HG03097 (cell line): ENCODE results near the gene GLRX3.

ENCODE experiments used
- ATAC-seq: cut with Tn5 transposase; IDR thresholded peaks from one replicate; pipeline ENCODE4 v1.9.1; 2021; ENCODE audit not compliant: unreplicated experiment, low FRiP score

Gene GLRX3

DNA sequence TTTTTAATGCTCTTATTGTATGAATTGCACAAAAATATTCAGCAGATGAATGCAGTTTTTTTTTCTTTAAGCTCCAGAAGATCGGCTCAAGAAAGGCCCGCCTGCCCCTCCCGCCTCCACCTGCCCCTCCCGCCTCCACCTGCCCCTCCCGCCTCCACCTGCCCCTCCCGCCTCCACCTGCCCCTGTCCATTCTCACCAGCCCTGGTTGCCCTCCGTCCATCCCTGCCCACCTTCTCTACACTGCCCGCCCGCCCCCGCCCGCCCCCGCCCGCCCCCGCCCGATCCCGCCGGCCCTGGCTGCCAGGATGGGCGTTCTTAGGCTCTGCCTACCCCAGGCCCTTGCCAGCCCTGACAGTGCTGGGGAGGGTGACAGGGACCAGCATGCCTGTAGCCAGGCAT, 67.4 kb downstream of the GLRX3 start:
- no peak for ATAC-seq

DNA sequence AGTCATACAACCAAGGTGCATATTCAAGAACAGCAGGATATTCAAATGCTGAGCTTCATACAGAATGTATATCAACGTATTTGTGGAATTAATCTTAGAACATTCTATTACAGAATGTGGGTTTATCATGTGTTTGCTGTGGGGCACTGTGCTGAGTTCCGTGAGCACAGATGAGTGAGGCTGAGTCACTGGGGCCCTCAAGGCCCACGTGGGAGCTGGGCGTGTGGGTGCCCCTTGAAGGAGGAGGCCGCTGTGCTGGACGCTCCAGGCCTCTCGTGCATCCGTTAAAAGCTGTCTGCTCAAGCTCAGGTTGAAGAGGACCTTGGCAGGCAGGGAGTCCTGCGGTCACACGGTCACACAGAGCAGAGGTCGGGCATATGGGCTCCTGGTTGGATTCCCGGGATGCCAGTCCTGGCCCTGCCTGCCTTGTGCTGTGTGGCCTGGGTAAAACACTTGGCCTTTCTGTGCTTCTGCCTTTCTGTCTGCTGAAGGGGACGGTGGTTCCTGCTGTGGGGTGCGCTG, 70.1 kb downstream of the GLRX3 start:
- ATAC-seq, result no peak

DNA sequence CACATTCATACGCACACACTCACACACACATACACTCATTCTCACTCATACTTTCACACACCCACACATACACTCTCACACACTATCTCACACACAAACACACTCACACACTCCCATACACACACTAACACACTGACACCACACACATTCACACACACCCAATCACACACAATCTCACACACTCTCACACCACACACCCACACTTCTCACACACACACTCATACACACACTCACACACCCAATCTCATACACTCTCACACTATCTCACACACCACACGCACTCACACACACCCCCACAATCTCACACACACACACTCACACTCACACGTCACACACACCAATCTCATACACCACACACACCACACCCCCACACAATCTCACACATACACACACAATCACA, 71.0 kb downstream of the GLRX3 start:
- ATAC-seq, result no peak

DNA sequence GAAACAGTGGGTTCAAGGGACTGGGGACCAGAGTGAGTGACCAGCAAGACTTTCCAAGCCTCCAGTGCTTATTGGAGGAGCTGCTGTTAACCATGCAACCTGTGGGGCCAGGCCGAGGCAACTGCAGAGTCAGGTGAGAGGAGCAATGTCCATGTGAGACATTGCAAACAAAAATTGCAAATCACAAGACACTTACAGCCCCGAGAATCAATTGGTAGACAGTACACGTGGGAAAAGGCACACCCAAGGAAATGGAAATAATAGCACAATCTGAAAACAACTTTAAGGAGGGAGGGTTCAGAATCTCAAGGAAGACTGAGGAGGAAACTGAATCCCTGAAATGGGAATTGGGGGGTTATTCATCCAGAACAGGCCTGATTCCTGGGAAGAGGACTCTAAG, 72.6 kb downstream of the GLRX3 start:
- no peak for ATAC-seq

DNA sequence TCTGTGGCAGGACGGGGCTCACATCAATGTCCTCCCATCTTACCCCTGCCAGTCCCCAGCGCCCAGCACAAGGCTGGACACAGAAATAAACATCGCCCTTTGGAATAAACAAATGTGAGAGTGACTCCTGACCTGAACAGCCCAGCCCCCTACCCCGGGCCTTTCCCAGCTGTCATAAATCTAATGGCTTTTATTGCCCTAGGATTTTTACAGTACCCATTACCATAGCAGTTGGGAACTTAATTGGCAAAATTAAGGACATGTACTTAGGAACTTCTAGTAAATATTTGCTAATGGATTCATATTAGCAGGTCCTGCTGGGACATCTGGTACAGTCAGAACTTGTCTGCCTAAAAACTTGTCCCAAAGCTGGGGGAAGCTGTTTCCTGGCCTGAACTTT, 76.6 kb downstream of the GLRX3 start:
- ATAC-seq, result no peak

DNA sequence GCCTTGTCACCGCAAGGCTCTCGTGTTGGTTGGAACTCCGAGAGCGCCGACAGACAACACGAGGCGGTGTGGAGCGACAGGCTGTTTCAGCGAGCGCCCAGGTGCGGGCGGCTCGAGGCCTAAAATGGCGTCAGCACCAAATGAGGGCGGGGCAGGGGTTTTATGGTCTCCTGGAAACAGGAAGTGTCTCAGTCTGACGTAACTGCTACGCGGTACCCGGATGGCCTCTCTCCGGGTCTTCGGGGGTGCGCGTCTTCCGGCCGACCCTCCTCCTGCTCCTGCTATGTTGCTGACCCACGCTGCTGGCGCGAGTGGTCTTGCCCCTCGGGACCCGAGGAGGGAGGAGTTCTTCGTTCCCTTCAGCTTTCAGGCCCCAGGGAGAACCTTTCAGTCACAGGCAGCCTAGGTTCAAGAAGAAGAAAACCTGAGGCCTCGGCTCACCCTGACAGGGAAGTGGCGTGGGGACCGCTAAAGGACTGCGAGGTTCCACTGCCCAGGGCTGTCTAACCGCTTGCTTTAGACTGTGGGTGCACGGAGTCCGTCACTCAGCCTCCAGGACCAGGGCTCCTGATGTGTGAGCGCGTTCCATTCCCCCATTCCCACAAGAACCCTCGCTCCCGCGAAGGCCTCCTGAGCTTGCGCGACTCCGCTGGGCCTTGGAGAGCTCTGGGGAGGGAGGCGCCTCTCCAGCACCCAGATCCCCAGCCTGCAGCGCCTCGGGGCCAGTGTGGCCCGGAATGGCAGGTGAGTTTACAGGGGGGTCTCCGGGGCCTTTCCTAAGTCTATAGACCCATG, 77.3 kb downstream of the GLRX3 start:
- ATAC-seq, result no peak

DNA sequence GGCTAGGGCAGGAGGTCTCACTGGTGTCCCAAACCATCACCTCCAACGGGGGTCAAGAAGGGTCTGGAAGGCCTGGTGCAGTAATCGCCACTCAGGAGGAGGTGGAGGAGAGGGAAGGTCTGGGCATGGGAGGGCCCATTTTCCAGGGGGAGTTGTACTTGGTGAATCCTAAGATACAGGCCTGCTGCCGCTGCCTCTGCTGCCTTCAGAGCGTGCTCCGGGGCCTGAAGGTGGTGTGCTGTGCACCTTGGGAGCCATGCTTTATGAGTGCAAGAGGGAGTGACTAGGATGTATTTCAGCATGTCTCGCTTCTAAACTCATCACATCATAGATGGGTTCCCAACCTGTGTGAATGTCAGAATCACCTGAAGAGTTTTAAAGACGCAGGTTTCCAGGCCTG, 78.2 kb downstream of the GLRX3 start:
- no peak for ATAC-seq

DNA sequence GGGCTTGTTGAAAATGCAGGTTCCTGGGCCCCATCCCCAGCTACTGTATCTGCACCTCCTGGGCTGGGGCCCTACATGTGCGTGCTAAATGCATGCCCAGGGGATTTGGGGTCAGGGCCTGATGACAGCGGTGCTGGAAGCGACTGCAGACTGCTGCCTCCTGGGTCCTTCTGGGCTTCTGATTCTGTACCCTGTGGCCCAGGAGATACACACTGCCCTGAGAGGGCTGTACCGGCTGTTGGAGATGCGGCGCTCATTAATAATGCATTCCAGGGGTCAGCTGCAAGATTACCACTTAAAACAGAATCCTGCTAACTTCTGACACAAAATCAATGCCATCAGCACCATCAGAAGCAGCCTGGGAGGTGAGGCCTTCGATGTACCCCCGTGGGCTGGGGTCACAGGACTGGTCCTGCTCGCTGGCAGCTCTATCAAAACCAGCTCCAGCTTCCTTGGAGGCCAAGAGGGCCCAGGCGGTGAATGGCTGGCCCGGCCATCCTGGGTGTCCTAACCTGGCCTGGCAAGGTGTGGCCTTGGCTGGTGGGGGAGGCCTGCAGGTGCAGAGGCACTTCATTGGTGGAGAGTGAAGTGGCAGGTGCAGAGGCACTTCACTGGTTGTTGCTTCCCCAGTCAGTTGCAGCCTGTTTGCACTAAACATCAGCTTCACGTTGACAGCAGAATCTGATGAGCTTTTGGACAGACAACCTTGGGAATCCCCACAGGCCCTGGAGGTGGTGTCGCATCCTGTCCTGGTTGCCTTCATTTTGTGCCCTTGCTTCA, 79.2 kb downstream of the GLRX3 start:
- ATAC-seq, result no peak

DNA sequence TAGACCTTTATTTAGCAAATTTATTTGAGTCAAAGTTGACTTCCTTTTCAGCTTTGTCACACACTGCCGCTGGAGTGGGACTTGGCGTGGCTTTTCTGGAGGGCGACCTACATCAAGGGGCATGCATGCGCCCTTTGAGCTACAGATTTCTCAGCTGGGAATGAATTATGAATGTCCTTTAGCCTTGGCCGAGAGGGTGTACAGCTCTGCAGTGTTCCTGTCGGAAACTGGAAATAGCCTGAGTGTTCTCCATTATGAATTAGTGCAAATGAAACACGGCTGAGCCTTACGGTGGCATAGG, 79.7 kb downstream of the GLRX3 start:
- no peak for ATAC-seq

DNA sequence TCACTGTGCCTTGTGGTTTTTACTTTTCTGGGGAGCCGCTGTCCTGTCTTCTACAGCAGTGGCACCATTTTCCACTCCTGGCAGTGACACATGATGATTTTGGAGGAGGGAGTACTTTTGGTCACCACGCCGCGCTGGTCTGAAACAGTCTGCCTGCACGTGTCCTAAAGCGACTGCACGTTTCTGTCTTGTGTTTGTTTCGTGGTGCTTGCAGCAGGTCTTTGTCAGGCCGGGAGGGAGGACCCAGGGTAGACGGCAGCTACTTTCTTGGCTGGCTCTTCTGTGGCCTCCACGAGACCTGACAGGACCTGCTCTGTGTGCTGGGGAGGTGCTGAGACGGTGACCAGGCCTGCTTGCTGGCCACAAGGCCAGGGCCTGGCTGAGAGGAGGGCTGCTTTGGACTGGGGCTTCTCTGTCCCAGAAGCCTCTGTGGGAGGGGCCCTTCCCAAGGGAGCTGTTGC, 82.0 kb downstream of the GLRX3 start:
- no peak for ATAC-seq

DNA sequence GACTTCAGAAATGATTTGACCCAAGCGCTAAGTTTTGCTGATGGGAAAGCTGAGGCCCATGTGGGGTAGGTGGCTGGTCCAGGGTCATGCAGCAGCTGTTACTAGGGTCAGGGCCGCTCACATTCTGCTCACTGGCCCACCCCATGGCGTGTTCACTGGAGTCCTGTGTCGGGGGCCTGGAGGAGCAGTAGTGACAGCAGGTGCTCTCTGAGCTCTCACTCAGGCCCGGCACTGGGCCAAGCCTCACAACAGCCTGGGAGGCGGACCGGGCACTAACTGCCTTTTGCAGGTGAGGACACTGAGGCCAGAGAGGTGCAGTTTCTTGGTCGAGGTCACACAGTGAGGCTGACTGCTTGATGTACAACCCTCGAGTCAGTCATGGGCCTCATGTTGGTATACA, 82.7 kb downstream of the GLRX3 start:
- no peak for ATAC-seq

DNA sequence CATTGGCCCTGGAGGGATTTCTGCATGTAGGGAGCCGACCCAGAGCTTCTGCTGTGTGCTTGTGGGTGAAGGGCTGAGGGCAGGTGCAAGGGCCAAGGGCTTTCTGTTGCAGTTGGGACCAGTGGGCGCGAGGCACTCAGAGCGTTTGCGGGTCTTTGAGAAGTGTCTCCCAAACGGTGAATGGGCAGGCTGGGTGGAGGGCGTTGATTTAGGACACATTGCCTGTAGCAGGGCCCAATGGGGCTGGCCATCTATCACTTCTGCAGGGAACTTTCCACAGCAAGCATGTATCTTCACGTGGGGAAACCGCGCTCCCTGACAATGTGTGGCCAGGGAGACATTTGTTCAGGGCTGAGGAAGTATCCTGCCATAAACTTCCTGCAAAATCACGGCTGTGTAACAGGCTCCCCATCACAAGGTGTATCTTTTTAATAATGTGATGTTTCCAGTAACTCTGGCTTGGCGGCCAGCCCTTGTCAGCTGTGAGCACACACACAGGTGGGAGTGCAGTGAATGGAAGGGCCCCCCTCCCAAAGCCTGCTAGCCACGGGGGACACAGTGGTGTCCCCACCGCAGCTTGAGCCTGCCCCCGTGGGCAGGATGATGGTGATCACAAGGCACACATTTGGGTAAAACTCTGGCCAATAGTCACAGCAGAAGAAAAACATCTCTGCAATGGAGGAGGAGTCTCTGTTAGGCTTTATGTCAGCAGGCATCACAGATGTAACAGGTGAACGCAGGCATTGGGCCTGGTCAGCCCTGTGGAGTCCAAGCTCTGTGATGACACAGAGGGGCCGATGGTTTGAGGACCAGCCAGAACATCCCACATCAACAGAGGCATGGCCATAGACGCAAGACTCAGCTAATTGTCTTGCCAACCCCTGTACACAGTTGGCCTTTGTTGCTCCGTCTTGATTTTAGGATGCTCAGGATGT, 84.3 kb downstream of the GLRX3 start:
- ATAC-seq, result no peak

DNA sequence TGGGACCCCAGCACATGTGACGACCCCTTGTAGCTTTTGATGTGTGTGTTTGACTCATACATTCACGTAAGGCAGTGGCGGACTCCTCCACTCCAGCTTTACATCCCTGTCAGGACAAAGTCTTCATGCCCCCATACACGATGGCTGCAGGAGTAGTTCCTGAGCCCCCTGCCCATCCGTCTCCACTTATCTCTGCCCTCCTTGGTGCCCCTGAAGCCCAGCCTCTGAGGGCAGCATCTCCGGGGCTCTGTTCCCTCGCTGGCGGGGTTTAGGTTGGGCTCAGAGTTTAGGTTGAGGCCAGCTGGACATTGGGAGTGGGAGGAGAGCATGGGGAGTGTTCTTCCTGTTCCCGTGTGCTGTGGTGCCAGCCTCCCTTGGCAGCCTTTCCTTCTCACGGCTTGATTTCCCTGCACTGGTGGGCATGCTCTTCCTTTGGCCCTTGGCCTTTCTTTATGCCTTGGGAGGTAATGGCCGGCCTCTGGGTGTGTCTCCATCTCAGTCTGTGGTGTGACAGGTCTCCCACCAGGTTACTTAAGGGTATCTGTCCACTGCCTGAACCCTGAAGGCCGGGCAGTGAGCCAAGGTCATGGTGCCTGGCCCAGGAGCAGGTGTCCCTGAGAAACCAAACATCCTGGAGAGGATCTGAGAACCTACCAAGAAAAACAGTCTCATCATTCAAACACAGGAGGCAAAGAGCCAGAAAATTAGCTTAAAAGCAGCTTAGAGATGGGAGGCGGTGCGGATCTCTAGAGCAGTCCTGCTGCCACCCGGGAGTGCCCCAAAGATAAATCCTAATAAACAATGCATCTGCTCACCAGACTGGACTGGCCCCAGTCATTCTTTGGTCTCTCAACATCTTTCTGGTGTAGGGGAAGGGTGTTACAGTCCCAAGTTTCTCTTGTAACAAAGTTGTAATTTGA, 85.5 kb downstream of the GLRX3 start:
- ATAC-seq, result no peak

DNA sequence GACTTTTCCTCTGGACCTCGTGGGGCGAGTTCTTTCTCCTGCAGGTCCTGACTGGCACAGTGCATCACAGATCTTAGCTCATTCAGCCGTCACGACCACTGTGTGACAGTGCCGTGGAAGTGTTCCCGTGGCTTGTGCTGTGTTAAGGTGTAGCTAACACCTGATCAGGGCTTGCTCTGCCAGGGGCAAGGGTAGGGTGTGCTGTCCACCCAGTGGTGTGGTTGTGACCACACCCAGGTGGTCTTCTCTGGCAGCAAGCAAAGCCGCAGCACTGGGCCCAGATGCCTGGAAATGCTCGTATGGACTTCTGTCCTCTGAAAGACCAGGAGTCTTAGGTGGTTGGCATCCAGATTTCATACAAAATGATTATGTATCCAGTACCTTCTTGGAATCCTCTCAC, 86.2 kb downstream of the GLRX3 start:
- no peak for ATAC-seq

DNA sequence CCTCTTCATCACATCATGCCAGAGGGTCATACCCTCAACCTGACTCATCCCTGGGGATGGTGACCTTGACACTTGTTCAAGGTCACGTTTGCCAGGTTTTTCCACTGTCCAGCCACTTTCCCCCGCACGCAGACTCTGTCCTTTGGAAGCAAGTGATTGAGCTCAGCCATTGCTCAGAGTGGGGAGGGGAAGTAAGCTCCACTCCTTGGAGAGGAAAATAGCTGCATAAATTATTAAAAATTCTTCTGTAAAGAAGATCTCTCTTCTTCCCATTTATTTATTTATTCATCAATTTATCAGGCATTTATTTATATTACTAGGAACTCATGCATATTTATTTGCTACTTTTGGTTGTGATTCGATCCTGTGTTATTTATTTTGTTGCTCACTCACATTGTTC, 88.0 kb downstream of the GLRX3 start:
- ATAC-seq, result no peak

DNA sequence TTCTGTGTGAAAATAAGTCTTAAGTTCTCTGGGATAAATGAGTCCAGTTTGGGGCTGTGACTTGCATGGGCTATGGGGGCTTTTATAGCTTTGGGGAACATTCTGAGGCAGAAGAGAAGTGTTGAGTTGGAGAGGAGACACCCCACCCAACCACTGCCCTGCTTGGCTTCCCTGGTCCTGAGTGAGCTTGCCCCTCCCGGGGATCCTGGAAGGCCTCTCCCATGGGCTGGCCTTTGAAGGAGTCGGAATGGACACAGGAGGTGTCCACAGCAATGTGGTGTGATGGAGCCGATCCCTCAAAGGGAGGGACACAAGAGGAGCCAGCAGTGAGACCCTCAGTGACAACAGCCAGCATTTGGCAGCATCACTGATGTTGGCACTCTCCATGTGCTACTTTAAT, 89.8 kb downstream of the GLRX3 start:
- ATAC-seq, result no peak

DNA sequence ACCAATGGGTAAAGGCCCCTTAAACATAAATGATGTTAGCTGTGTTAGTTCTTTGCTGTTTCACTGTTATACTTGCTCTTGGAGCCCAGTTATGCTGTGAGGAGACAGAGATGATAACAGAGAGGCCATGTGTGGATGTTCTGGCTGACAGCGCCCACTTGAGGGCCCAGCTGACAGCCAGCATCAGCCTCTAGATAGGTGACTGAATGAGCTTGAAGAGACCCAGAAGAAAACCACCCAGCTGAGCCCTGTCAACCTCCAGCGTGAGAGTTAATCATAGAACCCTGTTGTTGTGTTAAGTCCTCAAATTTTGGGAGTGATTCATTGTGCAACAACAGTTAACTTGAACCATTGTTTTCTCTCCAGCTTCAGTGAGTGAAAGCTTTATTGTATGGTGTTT, 91.7 kb downstream of the GLRX3 start:
- ATAC-seq, result no peak
